HCT116 (cell line): ENCODE data around the gene DHX40.

Source experiments
- CTCF ChIP-seq, 3 experiments: fragments of 200-600 bp in 1 of 3; sonication (generic) in 1 of 3; IDR thresholded peaks in 2 of 3; conservative IDR thresholded peaks in 1 of 3; 2 replicates each; pipeline ENCODE4 v1.5.1; 2012 to 2017; ENCODE audit warnings: low read depth in 2 of 3, low read length in 2 of 3, antibody characterized with exemption in 1 of 3, borderline replicate concordance in 1 of 3, control low read depth in 1 of 3, mild to moderate bottlenecking in 1 of 3, mixed read lengths in 1 of 3, mixed run types in 1 of 3, moderate library complexity in 1 of 3; ENCODE audit not compliant: insufficient read depth in 1 of 3
- FOSL1 ChIP-seq: IDR thresholded peaks from 2 replicates; pipeline ENCODE4 v1.6.1; 2012; ENCODE audit warnings: low read depth
- JUND ChIP-seq: IDR thresholded peaks from 2 replicates; pipeline ENCODE4 v1.6.1; 2012
- POLR2A ChIP-seq: IDR thresholded peaks from 2 replicates; pipeline ENCODE4 v1.7.0; 2011; ENCODE audit warnings: borderline replicate concordance; ENCODE audit not compliant: insufficient read depth, insufficient read length; ENCODE audit errors: extremely low read depth
- POLR2AphosphoS5 ChIP-seq: IDR thresholded peaks from 2 replicates; pipeline ENCODE4 v1.6.1; 2011; ENCODE audit warnings: mild to moderate bottlenecking, low read depth, low read length, moderate library complexity
- YY1 ChIP-seq: IDR thresholded peaks from 2 replicates; pipeline ENCODE4 v1.6.1; 2011; ENCODE audit warnings: low read length, low read depth, moderate library complexity, mild to moderate bottlenecking; ENCODE audit not compliant: insufficient replicate concordance; ENCODE audit errors: extremely low read depth

GRCh38 chr17:59627274-59627673 lies 61.9 kb downstream of the DHX40 start:
- TF ChIP-seq POLR2AphosphoS5, result no peak
- TF ChIP-seq JUND, result no peak
- TF ChIP-seq CTCF (IDR thresholded peaks at IDR 0.05 in 2 of 3, conservative IDR thresholded peaks at IDR 0.05 in 1 of 3; ENCODE audit: borderline replicate concordance in 1 of 3, insufficient read depth in 1 of 3, low read depth in 2 of 3, low read length in 2 of 3), result no peak
- no peak for TF ChIP-seq POLR2A
- no peak for TF ChIP-seq FOSL1
- no peak for TF ChIP-seq YY1
